ENCODE measurements around the gene ATP8A2. TPM values are rescaled to one million over a fixed set of nuclear protein-coding genes. Genes with fewer than 3 reads are reported as not detected.

Gene ATP8A2
- total RNA-seq, 1 experiment from 2014 or later, result 5.2 TPM

DNA sequence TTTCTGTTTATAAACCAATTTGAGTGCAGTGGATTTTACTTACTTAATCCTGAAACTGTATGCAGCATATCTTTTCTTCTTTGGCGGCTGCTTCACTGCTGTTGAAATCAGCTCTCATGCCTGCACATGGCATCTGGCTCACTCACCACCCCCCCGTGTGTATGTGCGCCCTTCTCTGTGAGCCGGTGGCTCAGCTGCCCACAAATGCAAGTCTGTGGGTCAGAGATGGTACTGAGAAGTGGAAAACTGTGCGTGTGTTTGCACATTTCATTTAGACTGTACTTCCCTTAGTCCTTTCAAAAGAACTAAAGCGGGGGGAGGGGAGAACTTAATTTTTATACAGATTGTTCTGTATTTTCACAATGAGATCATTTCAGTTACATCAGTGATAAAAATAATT lies 372.4 kb downstream of the ATP8A2 start:
- ChIA-PET CTCF (no interaction called here), POLR2A (no interaction called here)
- Mint-ChIP-seq H3K4me3 (no peak overlapping the region), H3K36me3 (no peaks in the 10 kb centered on the region), H3K27me3 (ENCODE audit: low read depth) (no peaks in the 10 kb centered on the region), H3K27ac (no peak overlapping the region), H3K9me3 (no peaks in the 10 kb centered on the region), H3K4me1 (peaks cover 17% of the 10 kb centered on the region)
- TF ChIP-seq GABPB1 (CRISPR knock-in tag; IDR thresholded peaks at IDR 0.05) (no peak), ZNF219 (CRISPR knock-in tag; IDR thresholded peaks at IDR 0.05; ENCODE audit: borderline replicate concordance) (no peak)
- TF ChIP-seq, protein P1, sequence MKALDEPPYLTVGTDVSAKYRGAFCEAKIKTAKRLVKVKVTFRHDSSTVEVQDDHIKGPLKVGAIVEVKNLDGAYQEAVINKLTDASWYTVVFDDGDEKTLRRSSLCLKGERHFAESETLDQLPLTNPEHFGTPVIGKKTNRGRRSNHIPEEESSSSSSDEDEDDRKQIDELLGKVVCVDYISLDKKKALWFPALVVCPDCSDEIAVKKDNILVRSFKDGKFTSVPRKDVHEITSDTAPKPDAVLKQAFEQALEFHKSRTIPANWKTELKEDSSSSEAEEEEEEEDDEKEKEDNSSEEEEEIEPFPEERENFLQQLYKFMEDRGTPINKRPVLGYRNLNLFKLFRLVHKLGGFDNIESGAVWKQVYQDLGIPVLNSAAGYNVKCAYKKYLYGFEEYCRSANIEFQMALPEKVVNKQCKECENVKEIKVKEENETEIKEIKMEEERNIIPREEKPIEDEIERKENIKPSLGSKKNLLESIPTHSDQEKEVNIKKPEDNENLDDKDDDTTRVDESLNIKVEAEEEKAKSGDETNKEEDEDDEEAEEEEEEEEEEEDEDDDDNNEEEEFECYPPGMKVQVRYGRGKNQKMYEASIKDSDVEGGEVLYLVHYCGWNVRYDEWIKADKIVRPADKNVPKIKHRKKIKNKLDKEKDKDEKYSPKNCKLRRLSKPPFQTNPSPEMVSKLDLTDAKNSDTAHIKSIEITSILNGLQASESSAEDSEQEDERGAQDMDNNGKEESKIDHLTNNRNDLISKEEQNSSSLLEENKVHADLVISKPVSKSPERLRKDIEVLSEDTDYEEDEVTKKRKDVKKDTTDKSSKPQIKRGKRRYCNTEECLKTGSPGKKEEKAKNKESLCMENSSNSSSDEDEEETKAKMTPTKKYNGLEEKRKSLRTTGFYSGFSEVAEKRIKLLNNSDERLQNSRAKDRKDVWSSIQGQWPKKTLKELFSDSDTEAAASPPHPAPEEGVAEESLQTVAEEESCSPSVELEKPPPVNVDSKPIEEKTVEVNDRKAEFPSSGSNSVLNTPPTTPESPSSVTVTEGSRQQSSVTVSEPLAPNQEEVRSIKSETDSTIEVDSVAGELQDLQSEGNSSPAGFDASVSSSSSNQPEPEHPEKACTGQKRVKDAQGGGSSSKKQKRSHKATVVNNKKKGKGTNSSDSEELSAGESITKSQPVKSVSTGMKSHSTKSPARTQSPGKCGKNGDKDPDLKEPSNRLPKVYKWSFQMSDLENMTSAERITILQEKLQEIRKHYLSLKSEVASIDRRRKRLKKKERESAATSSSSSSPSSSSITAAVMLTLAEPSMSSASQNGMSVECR (CRISPR knock-in tag; IDR thresholded peaks at IDR 0.05; ENCODE audit: borderline replicate concordance), result no peak
- ATAC-seq, result no peak
- no peak for DNase-seq (ENCODE audit: low spot score)

DNA sequence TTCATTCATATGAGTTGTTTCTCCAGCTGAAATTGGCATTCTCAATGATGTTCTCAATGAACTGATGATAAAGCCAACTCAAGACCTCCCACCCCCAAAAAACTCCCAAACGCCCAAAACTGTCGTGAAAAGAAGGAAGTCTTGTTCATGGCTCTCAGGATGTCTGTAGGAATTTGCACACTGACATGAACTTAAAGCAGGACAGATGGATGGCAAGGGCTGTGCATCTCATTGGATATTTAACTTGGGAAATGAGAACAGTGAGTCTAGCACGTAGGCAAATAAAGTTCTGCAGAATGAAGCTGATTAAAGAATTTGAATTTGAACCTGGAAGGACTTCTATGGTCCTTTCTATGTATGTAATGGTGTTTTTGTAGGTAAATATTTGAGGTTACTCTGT lies 374.4 kb downstream of the ATP8A2 start:
- ATAC-seq (no peak), DNase-seq (ENCODE audit: low spot score) (no peak)
- no peak for TF ChIP-seq KAT7 (CRISPR knock-in tag; IDR thresholded peaks at IDR 0.05; ENCODE audit: borderline replicate concordance)
- TF ChIP-seq JUN (CRISPR knock-in tag; IDR thresholded peaks at IDR 0.05), result no peak
- no peak for TF ChIP-seq RELA (CRISPR knock-in tag; IDR thresholded peaks at IDR 0.05; ENCODE audit: borderline replicate concordance)
- TF ChIP-seq NR1H2 (CRISPR knock-in tag; IDR thresholded peaks at IDR 0.05), result no peak
- TF ChIP-seq, protein P2, sequence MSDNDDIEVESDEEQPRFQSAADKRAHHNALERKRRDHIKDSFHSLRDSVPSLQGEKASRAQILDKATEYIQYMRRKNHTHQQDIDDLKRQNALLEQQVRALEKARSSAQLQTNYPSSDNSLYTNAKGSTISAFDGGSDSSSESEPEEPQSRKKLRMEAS (CRISPR knock-in tag; IDR thresholded peaks at IDR 0.05), result no peak
- TF ChIP-seq, protein P3, sequence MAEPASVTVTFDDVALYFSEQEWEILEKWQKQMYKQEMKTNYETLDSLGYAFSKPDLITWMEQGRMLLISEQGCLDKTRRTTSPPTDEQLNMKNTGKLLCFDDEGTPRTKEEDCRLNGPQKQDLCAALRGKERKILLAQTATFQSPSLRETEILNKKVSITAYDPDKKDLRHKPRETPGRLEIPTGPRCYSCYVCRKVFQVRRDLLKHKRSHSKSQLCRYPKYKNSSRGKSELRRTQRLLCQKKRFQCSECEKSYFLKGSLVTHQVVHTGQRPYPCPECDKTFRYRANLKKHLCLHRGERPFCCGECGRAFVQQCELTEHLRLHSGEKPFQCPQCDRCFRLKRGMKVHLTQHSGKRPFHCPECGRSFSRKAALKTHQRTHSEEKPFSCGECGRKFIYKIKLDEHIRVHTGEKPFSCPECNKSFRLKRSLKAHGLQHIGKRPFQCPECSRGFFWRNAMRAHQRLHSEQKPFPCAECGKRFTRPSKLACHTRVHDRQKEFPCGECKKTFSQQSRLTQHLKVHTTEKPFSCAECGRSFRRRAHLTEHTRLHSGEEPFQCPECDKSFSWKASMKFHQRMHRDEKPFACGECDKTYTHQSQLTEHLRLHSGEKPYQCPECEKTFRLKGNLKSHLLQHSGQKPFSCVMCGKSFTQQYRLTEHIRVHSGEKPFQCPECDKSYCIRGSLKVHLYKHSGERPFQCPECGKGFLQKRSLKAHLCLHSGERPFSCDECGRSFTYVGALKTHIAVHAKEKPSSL (CRISPR knock-in tag; conservative IDR thresholded peaks at IDR 0.05), result no peak
- TF ChIP-seq ESRRA (CRISPR knock-in tag; IDR thresholded peaks at IDR 0.05; ENCODE audit: borderline replicate concordance), result no peak
- no peak for TF ChIP-seq CREB1 (CRISPR knock-in tag; IDR thresholded peaks at IDR 0.05)
- no peaks in the 10 kb centered on the region for H3K9me3 Mint-ChIP-seq
- no peak overlapping the region for H3K27ac Mint-ChIP-seq
- no peak overlapping the region for H3K4me3 Mint-ChIP-seq
- ChIA-PET POLR2A (no interaction called here), CTCF (no interaction called here)
- H3K4me1 Mint-ChIP-seq, result peaks cover 19% of the 10 kb centered on the region
- no peaks in the 10 kb centered on the region for H3K36me3 Mint-ChIP-seq
- no peaks in the 10 kb centered on the region for H3K27me3 Mint-ChIP-seq (ENCODE audit: low read depth)

DNA sequence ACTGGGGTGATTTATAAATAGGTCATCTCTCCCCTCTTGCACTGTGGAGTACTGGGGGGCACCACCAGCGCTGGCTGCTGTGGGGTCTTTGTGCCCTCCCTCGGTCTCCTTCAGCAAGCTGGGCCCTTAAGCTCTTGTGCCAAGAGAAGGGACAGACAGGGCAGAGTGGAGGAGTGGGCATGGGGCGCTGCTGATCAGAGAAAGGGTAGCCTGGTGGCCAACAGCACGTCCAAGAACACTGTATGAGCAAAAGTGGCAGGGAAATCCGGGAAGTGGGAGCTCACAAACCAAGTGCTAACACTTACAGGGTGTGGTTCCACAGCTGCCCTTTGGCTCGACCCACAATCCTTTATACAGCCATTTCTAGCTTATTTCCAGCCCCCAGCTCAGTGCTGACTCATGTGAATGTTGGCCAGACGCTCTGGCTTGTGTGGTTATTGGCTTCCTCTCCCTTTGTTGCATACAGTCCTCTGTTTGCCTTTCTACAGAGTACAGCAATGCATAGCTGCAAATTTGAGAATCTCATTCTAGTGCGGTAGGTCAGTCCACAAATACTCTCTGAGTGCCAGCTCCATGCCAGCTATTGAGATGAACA lies 381.3 kb downstream of the ATP8A2 start:
- ChIA-PET CTCF (interaction anchor here (1.0 to 2.0 kb wide), 2 partner anchors 10 to 374 kb away, joined by 3 to 6 read pairs; no protein-coding TSS in a partner anchor), POLR2A (no interaction called here)
- H3K4me3 Mint-ChIP-seq, result no peak overlapping the region
- H3K4me1 Mint-ChIP-seq, result peaks cover 14% of the 10 kb centered on the region
- H3K9me3 Mint-ChIP-seq, result no peaks in the 10 kb centered on the region
- ATAC-seq (no peak), DNase-seq (ENCODE audit: low spot score) (no peak)
- H3K36me3 Mint-ChIP-seq, result no peaks in the 10 kb centered on the region
- TF ChIP-seq, protein P4, sequence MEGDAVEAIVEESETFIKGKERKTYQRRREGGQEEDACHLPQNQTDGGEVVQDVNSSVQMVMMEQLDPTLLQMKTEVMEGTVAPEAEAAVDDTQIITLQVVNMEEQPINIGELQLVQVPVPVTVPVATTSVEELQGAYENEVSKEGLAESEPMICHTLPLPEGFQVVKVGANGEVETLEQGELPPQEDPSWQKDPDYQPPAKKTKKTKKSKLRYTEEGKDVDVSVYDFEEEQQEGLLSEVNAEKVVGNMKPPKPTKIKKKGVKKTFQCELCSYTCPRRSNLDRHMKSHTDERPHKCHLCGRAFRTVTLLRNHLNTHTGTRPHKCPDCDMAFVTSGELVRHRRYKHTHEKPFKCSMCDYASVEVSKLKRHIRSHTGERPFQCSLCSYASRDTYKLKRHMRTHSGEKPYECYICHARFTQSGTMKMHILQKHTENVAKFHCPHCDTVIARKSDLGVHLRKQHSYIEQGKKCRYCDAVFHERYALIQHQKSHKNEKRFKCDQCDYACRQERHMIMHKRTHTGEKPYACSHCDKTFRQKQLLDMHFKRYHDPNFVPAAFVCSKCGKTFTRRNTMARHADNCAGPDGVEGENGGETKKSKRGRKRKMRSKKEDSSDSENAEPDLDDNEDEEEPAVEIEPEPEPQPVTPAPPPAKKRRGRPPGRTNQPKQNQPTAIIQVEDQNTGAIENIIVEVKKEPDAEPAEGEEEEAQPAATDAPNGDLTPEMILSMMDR (IDR thresholded peaks at IDR 0.05), result no peak
- TF ChIP-seq, protein P5, sequence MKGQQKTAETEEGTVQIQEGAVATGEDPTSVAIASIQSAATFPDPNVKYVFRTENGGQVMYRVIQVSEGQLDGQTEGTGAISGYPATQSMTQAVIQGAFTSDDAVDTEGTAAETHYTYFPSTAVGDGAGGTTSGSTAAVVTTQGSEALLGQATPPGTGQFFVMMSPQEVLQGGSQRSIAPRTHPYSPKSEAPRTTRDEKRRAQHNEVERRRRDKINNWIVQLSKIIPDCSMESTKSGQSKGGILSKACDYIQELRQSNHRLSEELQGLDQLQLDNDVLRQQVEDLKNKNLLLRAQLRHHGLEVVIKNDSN (CRISPR knock-in tag; IDR thresholded peaks at IDR 0.05), result no peak
- TF ChIP-seq, protein P6, sequence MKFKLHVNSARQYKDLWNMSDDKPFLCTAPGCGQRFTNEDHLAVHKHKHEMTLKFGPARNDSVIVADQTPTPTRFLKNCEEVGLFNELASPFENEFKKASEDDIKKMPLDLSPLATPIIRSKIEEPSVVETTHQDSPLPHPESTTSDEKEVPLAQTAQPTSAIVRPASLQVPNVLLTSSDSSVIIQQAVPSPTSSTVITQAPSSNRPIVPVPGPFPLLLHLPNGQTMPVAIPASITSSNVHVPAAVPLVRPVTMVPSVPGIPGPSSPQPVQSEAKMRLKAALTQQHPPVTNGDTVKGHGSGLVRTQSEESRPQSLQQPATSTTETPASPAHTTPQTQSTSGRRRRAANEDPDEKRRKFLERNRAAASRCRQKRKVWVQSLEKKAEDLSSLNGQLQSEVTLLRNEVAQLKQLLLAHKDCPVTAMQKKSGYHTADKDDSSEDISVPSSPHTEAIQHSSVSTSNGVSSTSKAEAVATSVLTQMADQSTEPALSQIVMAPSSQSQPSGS (CRISPR knock-in tag; IDR thresholded peaks at IDR 0.05; ENCODE audit: borderline replicate concordance, low read depth), result no peak
- TF ChIP-seq PRRX2 (CRISPR knock-in tag; IDR thresholded peaks at IDR 0.05) (no peak), MYBL2 (CRISPR knock-in tag; IDR thresholded peaks at IDR 0.05) (no peak)
- H3K27me3 Mint-ChIP-seq (ENCODE audit: low read depth), result no peaks in the 10 kb centered on the region
- no peak overlapping the region for H3K27ac Mint-ChIP-seq

Data from WTC11 (cell line).